Measurements from ENCODE around the gene KRT74.

The KRT74 gene

GRCh38 chr12:52541709-52542108 lies 31.9 kb downstream of the KRT74 start:
- Histone ChIP-seq H3K9ac (ENCODE audit: low read length) (no peak overlapping the region), H3K4me3 (ENCODE audit: low read length) (no peak overlapping the region), H3K27me3 (ENCODE audit: control insufficient read depth, insufficient read depth, low read length) (no peaks in the 10 kb centered on the region), H3K36me3 (ENCODE audit: control insufficient read depth, insufficient read depth, low read length) (no peaks in the 10 kb centered on the region), H3K4me1 (ENCODE audit: control insufficient read depth, insufficient read depth, low read length) (no peaks in the 10 kb centered on the region), H3K27ac (ENCODE audit: low read depth, low read length) (no peak overlapping the region)

- Histone ChIP-seq H3K9ac (ENCODE audit: low read length) (no peak overlapping the region), H3K4me1 (ENCODE audit: control insufficient read depth, insufficient read depth, low read length) (no peaks in the 10 kb centered on the region), H3K4me3 (ENCODE audit: low read length) (no peak overlapping the region), H3K27me3 (ENCODE audit: control insufficient read depth, insufficient read depth, low read length) (no peaks in the 10 kb centered on the region), H3K27ac (ENCODE audit: low read depth, low read length) (no peak overlapping the region), H3K36me3 (ENCODE audit: control insufficient read depth, insufficient read depth, low read length) (no peaks in the 10 kb centered on the region)
These were observed 33.1 kb downstream of the KRT74 start for GRCh38 chr12:52540531-52540930.

- Histone ChIP-seq H3K27ac (ENCODE audit: low read depth, low read length) (no peak overlapping the region), H3K27me3 (ENCODE audit: control insufficient read depth, insufficient read depth, low read length) (no peaks in the 10 kb centered on the region), H3K36me3 (ENCODE audit: control insufficient read depth, insufficient read depth, low read length) (no peaks in the 10 kb centered on the region), H3K9ac (ENCODE audit: low read length) (no peak overlapping the region), H3K4me1 (ENCODE audit: control insufficient read depth, insufficient read depth, low read length) (no peaks in the 10 kb centered on the region), H3K4me3 (ENCODE audit: low read length) (no peak overlapping the region)
These were observed 33.8 kb downstream of the KRT74 start for GRCh38 chr12:52539821-52540173.

- no peaks in the 10 kb centered on the region for H3K4me1 ChIP-seq (ENCODE audit: control insufficient read depth, insufficient read depth, low read length)
- no peaks in the 10 kb centered on the region for H3K36me3 ChIP-seq (ENCODE audit: control insufficient read depth, insufficient read depth, low read length)
- H3K4me3 ChIP-seq (ENCODE audit: low read length) = no peak overlapping the region
- no peak overlapping the region for H3K9ac ChIP-seq (ENCODE audit: low read length)
- H3K27ac ChIP-seq (ENCODE audit: low read depth, low read length) = no peak overlapping the region
- H3K27me3 ChIP-seq (ENCODE audit: control insufficient read depth, insufficient read depth, low read length) = no peaks in the 10 kb centered on the region
These were observed 34.4 kb downstream of the KRT74 start for GRCh38 chr12:52539083-52539820.

- Histone ChIP-seq H3K36me3 (ENCODE audit: control insufficient read depth, insufficient read depth, low read length) (no peaks in the 10 kb centered on the region), H3K4me1 (ENCODE audit: control insufficient read depth, insufficient read depth, low read length) (no peaks in the 10 kb centered on the region), H3K27me3 (ENCODE audit: control insufficient read depth, insufficient read depth, low read length) (no peaks in the 10 kb centered on the region), H3K27ac (ENCODE audit: low read depth, low read length) (no peak overlapping the region), H3K9ac (ENCODE audit: low read length) (no peak overlapping the region), H3K4me3 (ENCODE audit: low read length) (no peak overlapping the region)
These were observed 36.5 kb downstream of the KRT74 start for GRCh38 chr12:52537101-52537500.

- H3K27me3 ChIP-seq (ENCODE audit: control insufficient read depth, insufficient read depth, low read length) = no peaks in the 10 kb centered on the region
These were observed 38.1 kb downstream of the KRT74 start for GRCh38 chr12:52535574-52535973.

GRCh38 chr12:52534482-52534881 lies 39.2 kb downstream of the KRT74 start:
- H3K4me3 ChIP-seq (ENCODE audit: low read length) = no peak overlapping the region
- no peak overlapping the region for H3K27ac ChIP-seq (ENCODE audit: low read depth, low read length)
- no peaks in the 10 kb centered on the region for H3K36me3 ChIP-seq (ENCODE audit: control insufficient read depth, insufficient read depth, low read length)
- H3K27me3 ChIP-seq (ENCODE audit: control insufficient read depth, insufficient read depth, low read length) = no peaks in the 10 kb centered on the region
- no peaks in the 10 kb centered on the region for H3K4me1 ChIP-seq (ENCODE audit: control insufficient read depth, insufficient read depth, low read length)
- H3K9ac ChIP-seq (ENCODE audit: low read length) = no peak overlapping the region

More at GRCh38 chr12:52535574-52535973, 38.1 kb downstream of the KRT74 start:
- Histone ChIP-seq H3K27ac (ENCODE audit: low read depth, low read length) (no peak overlapping the region), H3K9ac (ENCODE audit: low read length) (no peak overlapping the region), H3K36me3 (ENCODE audit: control insufficient read depth, insufficient read depth, low read length) (no peaks in the 10 kb centered on the region), H3K4me3 (ENCODE audit: low read length) (no peak overlapping the region), H3K4me1 (ENCODE audit: control insufficient read depth, insufficient read depth, low read length) (no peaks in the 10 kb centered on the region)

- Histone ChIP-seq H3K27ac (ENCODE audit: low read depth, low read length) (peak overlapping the region; percentile 31), H3K9ac (ENCODE audit: low read length) (no peak overlapping the region), H3K4me1 (ENCODE audit: control insufficient read depth, insufficient read depth, low read length) (no peaks in the 10 kb centered on the region), H3K27me3 (ENCODE audit: control insufficient read depth, insufficient read depth, low read length) (no peaks in the 10 kb centered on the region), H3K36me3 (ENCODE audit: control insufficient read depth, insufficient read depth, low read length) (no peaks in the 10 kb centered on the region), H3K4me3 (ENCODE audit: low read length) (no peak overlapping the region)
These were observed 39.8 kb downstream of the KRT74 start for GRCh38 chr12:52533686-52534470.

GRCh38 chr12:52532636-52533035 lies 41.0 kb downstream of the KRT74 start:
- H3K4me1 ChIP-seq (ENCODE audit: control insufficient read depth, insufficient read depth, low read length) = no peaks in the 10 kb centered on the region

GRCh38 chr12:52531566-52532300 lies 41.9 kb downstream of the KRT74 start:
- no peak overlapping the region for H3K4me3 ChIP-seq (ENCODE audit: low read length)
- H3K27me3 ChIP-seq (ENCODE audit: control insufficient read depth, insufficient read depth, low read length) = no peaks in the 10 kb centered on the region
- no peak overlapping the region for H3K27ac ChIP-seq (ENCODE audit: low read depth, low read length)
- no peaks in the 10 kb centered on the region for H3K36me3 ChIP-seq (ENCODE audit: control insufficient read depth, insufficient read depth, low read length)
- no peaks in the 10 kb centered on the region for H3K4me1 ChIP-seq (ENCODE audit: control insufficient read depth, insufficient read depth, low read length)
- no peak overlapping the region for H3K9ac ChIP-seq (ENCODE audit: low read length)

More at GRCh38 chr12:52532636-52533035, 41.0 kb downstream of the KRT74 start:
- Histone ChIP-seq H3K27me3 (ENCODE audit: control insufficient read depth, insufficient read depth, low read length) (no peaks in the 10 kb centered on the region), H3K4me3 (ENCODE audit: low read length) (no peak overlapping the region), H3K36me3 (ENCODE audit: control insufficient read depth, insufficient read depth, low read length) (no peaks in the 10 kb centered on the region), H3K27ac (ENCODE audit: low read depth, low read length) (no peak overlapping the region), H3K9ac (ENCODE audit: low read length) (no peak overlapping the region)

- no peak overlapping the region for H3K4me3 ChIP-seq (ENCODE audit: low read length)
- no peaks in the 10 kb centered on the region for H3K4me1 ChIP-seq (ENCODE audit: control insufficient read depth, insufficient read depth, low read length)
- H3K27ac ChIP-seq (ENCODE audit: low read depth, low read length) = no peak overlapping the region
- H3K27me3 ChIP-seq (ENCODE audit: control insufficient read depth, insufficient read depth, low read length) = no peaks in the 10 kb centered on the region
- no peak overlapping the region for H3K9ac ChIP-seq (ENCODE audit: low read length)
- no peaks in the 10 kb centered on the region for H3K36me3 ChIP-seq (ENCODE audit: control insufficient read depth, insufficient read depth, low read length)
These were observed 42.7 kb downstream of the KRT74 start for GRCh38 chr12:52530905-52531304.

- no peak overlapping the region for H3K27ac ChIP-seq (ENCODE audit: low read depth, low read length)
These were observed 43.3 kb downstream of the KRT74 start for GRCh38 chr12:52530366-52530765.

More at GRCh38 chr12:52530366-52530765, 43.3 kb downstream of the KRT74 start:
- no peaks in the 10 kb centered on the region for H3K27me3 ChIP-seq (ENCODE audit: control insufficient read depth, insufficient read depth, low read length)
- no peaks in the 10 kb centered on the region for H3K4me1 ChIP-seq (ENCODE audit: control insufficient read depth, insufficient read depth, low read length)
- no peaks in the 10 kb centered on the region for H3K36me3 ChIP-seq (ENCODE audit: control insufficient read depth, insufficient read depth, low read length)
- no peak overlapping the region for H3K9ac ChIP-seq (ENCODE audit: low read length)
- no peak overlapping the region for H3K4me3 ChIP-seq (ENCODE audit: low read length)

Measured in rectal smooth muscle tissue (tissue), 1 donor.